NCI-H446 (cell line): ENCODE measurements around the gene IGF1R.

ENCODE experiments used
- DNase-seq, 2 experiments: peaks; one replicate each; lab custom pipeline; 2025; lab: John Stamatoyannopoulos, UW

IGF1R gene

GRCh38 chr15:98648654-98649471 lies 524 bp downstream of the IGF1R start:
- DNase-seq = peak in 1 of 2 experiments; percentile 46

- peak in 1 of 2 experiments; percentile 23 for DNase-seq
These were observed 1.4 kb downstream of the IGF1R start for GRCh38 chr15:98649472-98650416.

DNA sequence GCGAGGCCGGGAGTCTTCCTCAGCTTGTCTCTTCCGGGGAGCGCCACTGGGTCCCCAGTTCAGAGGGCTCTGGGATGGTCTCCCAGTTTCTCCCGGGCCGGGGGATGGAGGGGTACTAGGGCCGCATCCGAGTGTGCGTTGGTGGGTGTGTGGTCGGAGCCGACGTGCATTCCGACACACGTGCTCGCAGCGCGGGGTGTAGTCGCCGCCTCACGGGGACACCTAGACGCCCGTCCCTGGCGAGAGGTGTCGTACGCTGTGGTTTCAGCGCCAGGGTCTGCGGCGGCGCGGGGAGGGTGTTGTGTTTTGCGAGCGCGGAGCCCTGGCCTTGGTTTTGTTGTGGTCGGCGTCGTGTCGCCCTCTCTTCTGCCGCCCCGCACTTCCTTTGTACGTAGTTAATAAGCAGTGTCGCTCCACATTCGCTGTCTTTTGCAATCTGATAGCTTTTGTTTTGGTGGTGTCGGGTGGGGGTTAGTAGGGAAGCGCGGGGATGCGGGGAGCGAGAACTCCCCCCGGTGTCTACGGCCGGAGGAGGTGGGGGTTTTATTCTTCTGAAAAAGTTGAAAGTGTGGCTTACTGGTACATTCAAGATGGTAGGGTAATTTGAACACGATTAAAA lies 2.2 kb downstream of the IGF1R start:
- no peak for DNase-seq

DNA sequence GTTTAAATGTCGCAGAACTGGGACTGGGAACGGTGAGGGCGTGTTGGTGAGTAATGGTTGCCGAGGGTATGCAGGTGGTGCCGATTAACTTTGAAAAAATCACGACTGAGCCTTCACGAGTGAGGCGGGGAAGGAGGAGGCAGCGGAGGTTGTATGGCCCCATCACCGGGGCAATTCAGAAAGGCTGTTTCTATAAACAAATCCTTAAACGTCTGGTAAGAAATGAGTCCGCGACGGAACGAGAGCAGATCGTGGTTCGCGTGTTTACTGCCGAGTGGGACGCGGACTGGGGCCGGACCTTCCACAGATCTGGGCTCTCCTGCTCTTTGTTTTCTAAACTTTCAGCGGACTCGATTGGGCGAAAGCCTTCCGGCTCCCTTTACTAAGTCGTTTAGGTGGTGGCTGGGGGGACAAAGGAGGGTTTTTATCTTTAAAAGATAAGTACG lies 2.7 kb downstream of the IGF1R start:
- DNase-seq = no peak

GRCh38 chr15:98651581-98652220 lies 3.4 kb downstream of the IGF1R start:
- no peak for DNase-seq

GRCh38 chr15:98653686-98654085 lies 5.3 kb downstream of the IGF1R start:
- no peak for DNase-seq

DNA sequence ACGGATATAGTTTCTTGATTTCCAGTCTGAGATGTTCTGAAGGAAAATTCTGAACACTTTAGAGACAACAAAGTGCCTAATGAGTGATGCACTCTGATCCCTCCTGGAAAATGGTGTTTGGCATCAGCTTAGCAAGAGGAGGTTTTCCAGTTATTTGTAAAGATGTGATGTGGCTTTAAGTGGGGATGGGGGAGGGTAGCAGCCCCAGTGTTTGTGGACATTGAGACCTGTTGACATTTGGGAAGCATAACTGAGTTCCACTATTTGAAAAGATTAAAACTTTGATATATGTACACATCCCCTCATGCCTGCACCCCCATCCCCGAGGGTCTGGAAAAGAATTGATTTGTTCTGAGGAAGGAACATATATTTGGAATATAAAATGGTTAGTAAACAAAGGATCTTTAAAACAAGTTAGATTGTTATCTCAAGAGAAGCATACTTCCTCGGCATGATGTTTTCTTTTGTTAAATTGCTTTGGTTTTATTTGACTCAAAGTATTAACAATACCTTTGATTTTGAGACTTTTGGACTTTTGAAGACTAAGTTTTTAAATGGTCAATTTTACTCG lies 6.5 kb downstream of the IGF1R start:
- DNase-seq = no peak

GRCh38 chr15:98655732-98656131 lies 7.4 kb downstream of the IGF1R start:
- DNase-seq = no peak

DNA sequence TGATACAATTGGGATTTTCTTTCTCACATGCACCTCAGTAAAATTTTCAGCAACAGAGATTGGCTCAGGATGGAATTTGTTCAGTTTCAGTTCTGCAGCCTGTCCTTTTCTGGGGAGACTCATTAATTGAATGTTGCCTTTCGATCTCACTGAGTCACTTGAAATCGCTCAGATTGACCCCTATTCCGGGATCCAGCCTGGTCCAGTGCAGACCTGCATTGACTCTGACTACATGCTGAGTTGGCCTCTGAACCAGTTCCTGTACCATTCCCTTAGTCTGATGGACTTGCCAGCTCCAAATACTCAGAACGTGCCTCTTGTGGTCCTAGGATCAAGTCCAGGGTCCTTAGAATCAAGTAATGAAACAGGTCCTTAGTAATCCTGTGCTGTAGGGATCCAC lies 9.4 kb downstream of the IGF1R start:
- no peak for DNase-seq

DNA sequence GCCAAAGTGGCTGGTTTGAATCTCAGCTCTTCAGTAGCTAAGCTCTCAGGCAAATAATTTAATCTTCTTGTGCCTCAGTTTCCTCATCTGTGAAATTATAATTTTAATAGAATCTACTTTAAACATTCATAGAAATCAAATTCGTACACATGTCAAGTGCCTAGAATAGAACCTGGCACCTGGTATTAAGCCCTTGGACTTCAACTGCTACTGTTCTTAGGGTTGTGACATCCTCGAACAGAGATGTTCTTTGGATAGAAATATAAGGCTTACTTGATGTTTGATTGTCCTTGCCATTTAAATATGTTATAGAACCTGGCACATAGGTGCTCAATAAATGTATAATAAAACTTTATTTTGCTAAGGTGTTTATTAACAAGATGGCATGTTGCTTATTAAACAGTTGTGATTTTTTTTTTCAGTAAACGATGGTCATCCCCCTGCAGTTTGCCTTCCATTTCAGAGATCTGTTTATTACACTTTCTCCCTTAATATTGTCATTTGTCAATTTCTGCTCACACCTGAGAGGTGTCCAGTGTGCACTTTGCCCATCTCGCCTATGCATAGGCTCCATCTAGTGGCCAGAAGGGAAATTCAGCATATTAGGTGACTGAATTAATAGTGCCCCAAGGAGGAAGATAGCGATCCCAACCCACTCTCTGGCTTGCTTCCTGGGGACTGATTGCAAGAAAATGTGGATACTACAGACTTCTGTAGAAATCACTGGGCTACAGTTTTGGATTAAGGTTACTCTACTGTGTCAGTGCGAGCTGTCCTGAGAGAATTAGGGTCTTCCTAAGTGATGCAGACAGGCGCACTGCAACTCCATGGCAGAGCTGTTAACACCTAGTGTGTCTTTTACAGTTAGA lies 10.7 kb downstream of the IGF1R start:
- DNase-seq = peak in 1 of 2 experiments; percentile 14

- DNase-seq = no peak
These were observed 11.7 kb downstream of the IGF1R start for GRCh38 chr15:98660055-98660454.

DNA sequence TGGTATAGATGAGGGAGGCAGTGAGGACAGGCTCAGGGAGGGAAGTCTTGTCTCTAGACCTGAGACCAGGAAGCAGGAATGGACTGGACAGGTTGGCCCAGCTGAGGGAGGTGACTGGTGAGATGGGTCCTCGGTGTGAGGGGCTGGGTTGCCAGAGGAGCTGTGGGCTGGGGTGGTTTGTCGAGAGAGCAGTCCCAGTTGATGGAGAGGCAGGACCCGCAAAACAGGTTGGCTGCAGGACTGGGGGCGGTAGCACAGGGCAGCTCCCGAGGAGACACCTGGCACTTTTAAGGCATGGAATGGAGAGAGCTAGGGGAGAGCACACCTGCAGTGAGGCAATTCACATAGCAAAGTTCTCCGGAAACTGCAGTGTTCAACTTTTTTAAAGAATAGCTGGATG lies 14.7 kb downstream of the IGF1R start:
- no peak for DNase-seq

- DNase-seq = no peak
These were observed 15.3 kb downstream of the IGF1R start for GRCh38 chr15:98663606-98664005.

DNA sequence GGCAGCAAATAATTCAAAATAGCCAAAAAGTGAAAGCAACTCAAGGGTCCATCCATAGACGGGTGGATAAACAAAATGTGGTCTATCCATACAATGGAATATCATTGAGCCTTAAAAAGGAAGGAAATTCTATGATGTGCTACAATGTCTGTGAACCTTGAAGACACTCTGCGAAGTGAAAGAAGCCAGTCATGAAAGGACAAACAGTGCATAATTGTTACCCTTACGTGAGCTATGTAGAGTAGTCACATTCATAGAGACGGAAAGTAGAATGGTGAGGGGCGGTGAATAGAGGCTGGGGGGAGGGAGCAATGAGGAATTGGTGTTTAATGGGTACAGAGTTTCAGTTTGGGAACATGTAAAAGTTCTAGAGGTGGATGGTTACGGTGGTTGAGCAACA lies 18.1 kb downstream of the IGF1R start:
- DNase-seq = no peak

DNA sequence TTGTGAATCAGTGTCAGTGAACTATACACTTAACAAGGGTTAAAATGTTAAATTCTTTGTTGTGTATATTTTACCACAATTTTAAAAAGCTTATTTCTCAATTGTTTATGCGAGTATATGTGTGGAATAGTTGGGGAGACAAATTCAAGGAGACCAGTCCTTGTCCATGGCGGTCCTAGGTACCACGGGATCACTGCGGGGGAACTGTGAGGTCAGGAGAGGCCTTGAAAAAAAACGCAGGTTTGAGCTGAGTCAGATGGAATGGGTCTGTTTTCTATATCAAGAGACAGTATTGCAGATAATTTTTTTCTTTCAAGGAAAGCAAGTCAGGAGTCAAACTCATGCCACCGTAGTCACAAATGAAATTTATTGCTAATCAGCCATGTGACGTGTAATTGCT lies 18.5 kb downstream of the IGF1R start:
- DNase-seq = no peak

- no peak for DNase-seq
These were observed 19.3 kb downstream of the IGF1R start for GRCh38 chr15:98667521-98668179.

- no peak for DNase-seq
These were observed 20.4 kb downstream of the IGF1R start for GRCh38 chr15:98668566-98669308.

DNA sequence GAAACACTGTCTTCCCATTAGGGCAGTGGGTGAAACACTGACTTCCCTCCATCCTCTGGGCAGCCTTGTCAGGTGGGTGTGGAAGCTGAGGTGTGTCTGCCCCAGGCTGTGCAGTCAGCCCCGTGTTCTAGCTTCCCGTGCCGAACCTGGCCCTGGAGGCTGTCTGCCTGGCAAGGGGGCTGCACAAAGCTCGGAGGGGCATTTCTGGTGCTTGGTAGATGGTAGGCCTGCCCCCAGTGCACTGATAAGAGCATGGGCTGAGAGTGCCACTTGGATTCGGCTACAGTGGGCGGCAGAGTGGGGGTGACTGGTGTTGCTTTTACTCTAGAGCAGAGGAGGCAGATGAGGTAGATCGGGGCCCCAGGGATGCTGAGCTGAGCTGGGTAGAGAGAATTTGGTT lies 21.3 kb downstream of the IGF1R start:
- no peak for DNase-seq
